Stimulated activated CD8-positive, alpha-beta memory T cell treated with anti-CD3 and anti-CD28 coated beads, Interleukin-12 subunit alpha, Interleukin-12 subunit beta, amount 100 ng/mL, for 24 hours (primary cell): Measurements from ENCODE around the gene SYMPK.
A peak's percentile ranks its signal among the peaks of the same experiment; 100 is the strongest.

Experiments
- DNase-seq: peaks from one replicate; pipeline ENCODE4 v3.0.0-alpha.2; 2020; ENCODE audit errors: extremely low read depth

The SYMPK gene

DNA sequence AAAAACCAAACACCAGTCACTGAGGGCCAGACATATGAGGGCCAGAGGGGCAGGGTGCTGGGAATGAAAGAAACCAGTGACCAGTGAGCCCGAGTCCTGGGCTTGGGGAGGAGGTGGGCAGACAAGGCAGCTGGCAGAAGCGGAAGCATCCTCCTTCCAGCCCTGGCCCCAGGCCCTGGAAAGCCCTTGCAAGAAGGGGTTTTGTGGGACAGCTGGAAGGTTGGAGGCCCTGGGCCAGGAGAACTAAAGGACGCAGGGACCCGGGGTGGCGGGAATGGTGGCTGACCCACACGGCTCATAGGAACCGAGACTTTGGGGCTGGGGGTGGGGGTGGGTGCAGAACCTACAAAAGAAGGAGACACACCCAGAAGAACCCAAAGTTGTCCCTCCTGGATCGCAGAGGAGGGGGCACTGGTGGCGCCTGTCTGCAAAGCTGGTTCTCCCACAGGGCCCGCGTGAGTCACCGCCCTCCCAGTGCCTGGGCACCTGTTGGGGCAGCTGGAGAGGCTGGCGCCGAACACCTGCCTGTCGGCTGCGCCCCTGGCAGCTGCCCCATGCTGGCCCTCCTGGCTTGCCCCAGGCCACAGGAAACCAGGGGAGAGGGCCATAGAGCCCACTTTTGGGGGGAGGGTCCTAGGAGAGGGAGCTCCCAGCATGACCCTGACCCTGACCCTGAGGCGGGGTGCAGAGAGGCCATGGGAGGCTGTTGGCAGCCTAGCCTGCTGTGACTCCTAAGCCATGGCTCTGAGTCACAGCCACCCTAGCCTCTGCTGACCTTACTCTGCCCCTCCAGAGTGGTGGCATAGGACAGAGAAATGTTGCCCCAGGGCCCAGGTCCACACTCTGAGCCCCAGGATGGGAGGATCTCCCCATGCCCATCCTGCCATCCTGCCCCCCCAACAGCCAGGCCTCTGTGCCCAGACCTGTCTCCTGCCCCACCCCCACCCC, 81.5 kb downstream of the SYMPK start:
- no peak for DNase-seq

DNA sequence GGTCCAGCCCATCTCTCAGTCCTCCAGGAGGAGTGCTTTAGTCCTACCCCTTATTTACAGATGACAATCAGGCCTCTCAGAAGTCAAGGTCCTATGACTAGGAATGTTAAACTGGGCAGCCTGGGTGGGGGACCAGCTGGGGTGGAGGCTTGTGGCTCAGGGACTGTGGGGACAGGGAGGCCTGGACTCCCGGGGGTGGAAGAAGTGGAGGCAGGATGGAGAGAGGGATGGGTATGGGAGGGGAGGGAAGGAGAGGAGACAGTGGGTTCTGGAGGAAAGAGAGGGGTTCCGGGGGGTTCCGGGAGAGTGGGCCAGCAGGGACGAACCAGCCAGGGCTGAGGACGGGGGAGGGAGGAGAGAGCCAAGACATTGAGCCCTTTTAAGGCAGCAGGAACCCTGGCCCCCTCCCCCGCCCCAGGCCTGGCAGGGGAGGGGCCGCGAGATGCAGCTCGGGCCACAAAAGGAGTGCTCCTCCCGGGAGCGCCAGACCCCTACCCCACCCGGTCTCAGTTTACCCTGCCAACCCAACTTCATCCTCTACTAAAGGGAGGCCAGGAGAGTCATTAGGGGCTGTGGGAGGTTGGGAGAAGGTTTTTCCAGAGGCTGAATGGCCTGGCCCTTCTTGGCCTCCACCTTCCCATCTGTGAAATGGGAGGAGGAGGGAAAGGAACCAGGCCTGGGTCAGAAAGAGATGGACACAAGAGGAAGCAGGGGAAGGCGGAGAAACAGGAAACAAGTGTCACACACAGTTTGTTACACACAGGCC, 82.3 kb downstream of the SYMPK start:
- no peak for DNase-seq

DNA sequence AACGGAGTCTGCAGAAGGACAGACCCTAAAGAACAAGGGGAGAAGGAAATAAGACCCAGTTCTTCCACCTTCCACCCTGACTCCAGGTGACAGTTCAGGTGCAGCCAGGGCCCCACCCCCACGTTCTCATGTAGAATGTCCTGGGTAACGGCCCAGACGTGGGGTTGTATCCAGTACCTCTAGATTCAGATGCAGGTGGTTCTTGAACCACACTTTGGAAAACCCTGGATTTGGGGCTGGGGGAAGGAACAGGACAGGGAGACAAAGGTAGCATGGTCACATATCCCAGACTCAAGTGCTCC, 82.8 kb downstream of the SYMPK start:
- DNase-seq = no peak

DNA sequence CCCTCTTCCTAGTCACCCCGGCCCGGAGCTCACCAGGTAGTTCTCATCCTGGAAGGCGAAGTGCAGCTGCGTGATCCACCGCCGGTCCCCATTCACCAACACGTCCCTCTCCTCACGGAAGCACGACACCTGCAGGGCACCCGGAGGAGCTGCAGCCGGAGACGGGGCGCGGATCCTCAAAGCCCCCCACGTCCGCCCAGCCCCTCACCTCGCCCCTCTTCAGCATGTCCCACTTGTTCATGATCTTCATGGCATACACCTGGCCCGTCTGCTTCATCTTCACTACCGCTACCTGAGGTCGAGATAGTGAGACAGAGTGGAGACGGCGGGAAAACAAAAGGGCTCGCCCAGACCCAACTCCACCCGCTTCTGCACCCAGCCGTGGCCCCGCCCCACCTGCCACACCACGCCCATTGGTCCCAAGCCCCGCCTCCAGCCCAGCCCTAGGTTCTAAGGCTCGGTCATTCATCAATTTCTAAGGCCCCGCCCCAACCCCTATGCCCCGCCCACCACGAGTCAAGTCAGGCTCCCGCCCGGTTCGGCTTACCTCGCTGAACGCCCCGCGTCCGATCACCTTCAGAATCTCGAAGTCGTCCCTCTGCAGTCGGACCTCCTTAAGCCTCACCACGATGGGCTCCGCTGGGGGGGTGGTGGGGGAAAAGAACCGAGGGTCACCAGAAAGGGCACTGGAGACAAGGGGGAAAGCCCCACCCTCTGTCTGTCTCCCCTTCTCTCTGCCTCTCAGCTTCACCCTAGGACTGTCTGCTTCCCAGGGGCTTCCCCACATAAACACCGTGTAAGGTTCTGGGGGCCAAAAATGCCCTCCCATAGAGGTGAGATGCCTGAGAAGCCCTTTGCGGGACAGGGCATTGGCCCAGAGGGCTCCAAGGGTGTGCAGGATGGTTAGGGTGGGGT, 83.5 kb downstream of the SYMPK start:
- peak; percentile 74 for DNase-seq

DNA sequence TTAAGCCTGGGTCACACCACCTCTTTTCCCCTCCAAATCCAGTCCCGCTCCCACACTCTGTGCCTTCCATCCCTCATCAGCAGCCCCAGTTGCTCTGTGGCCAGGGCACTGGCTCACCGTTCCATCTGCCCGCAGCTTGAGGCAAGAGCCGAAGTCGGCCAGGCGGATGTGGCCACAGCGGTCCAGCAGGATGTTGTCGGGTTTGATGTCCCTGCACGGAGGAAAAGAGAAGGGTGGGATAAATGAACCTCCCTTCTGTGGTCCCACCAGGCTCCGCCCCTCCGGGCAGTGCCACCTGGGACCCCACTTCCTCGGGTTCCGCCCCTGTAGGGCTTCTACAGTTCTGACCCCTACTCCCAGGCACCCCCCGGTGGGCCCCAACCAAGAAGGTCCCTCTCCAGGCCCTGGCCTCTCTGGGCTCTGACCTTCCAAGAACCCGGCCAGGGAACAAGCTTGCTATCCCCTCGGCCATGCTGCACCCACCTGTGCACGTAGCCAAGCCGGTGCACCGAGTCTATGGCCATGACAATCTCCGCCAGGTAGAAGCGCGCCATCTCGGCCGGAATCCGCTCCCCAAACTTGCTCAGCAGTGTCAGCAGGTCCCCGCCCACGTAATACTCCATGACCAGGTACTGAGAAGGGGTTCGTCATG, 84.8 kb downstream of the SYMPK start:
- DNase-seq = no peak

DNA sequence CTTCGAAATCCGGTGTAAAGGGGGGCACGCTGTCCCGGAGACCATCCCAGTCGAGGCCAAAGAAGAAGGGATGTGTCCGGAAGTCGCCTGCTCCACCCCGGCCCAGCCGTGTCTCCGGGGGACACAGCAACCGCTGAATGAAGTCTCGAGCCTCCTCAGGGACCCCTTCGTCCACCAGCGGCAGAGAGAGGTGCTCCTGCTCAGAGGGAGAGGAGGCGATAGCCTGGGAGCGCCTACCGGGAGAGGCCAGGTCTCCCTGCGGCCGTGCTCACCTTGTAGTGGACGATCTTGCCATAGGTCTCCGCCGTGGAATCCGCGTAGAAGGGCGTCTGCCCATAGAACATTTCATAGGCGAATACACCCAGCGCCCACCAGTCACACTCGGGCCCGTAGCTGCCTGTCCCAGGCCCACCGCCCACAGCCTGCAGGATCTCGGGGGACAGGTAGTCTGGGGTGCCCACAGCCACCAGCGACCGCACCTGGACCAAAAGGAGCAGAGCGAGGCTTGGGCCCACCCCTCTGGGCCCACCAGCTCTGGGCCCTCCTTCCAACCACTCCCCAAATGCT, 85.5 kb downstream of the SYMPK start:
- DNase-seq = no peak

DNA sequence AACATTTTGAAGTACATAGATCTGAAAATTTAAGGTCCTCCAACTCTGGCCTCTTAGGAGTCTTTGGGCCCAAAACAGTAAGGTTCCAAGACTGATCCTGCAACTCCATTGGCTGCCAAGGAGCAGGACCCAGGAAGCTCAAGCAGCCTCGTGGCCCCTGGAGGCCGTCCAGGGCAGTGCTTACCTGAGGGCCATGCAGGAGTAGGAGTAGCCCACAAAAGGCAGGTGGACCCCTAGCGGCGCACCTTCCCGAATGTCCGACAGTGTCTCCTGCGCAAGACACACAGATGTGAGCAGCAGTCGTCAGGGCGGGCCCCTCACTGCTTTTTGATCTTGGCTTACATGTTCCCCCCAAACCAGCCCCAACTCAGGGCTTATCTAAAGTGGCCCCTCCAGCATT, 88.2 kb downstream of the SYMPK start:
- no peak for DNase-seq

DNA sequence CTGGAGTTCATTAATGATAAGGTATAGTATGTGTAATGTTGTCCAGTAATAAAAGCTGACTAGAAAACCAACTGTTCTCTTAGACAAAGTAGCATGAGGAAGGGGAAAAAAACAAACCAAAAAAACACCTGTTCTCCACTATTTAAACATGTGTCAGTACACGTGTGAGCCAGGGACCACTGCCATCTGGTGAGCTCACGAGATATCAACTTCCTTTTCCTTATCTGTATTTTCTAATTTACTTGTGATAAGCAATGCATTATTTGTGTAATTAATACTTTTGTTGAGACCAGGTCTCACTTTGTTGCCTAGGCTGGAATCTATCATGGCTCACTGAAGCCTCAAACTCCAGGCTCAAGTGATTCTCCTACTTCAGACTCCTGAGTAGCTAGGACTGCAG, 89.6 kb downstream of the SYMPK start:
- DNase-seq = no peak

DNA sequence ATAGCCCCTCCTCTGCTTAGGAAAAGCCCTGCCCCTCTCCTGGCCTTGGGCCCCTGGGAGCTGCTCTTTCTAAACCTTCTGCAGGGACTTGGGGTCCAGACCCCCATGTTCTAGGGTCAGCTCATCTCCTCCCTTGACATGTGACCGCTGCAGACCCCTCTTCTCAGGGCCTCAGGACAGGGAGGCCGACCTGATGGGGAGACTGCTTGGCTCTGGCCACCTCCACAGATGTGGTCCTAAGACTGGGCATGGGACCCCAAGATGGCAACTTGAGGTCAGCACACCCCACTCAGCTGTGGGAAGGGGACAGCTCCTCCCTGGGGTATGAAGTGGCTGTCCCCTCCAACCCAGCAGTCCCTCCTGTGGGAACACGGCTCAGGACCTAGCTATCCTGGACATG, 90.0 kb downstream of the SYMPK start:
- no peak for DNase-seq

DNA sequence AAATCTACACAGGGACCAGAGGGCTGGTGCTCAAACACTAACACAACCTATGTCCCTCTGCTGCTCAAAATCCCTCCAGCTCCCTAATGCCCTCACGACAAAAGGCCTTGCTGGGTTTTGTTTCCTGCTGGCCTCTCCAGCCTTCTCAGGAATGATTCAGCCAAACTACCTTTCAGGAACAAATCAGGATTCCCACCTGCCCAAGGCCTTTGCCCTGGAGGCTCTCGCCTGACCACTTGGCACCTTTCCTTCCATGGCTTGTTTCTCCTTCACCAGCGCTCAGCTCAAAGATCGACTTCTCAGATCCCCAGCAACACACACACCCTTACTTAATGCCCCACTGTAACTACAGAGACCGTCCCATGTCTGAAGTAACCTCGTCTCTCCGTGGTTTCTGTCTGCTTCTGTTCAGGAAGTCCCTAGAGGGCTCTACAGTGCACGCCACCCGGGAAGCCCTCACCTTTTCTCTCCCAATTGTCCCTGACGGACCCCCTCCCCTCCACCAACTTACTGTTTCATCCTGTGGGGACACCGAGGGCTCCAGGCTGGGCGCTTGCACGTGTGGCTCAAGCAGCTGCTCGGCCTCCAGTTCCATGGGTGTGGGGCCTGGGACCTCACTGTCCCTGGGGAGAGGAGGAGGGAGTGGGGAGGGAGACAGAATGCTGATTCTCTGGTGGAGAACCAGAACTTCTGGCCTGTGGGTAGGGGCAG, 90.7 kb downstream of the SYMPK start:
- DNase-seq = no peak

DNA sequence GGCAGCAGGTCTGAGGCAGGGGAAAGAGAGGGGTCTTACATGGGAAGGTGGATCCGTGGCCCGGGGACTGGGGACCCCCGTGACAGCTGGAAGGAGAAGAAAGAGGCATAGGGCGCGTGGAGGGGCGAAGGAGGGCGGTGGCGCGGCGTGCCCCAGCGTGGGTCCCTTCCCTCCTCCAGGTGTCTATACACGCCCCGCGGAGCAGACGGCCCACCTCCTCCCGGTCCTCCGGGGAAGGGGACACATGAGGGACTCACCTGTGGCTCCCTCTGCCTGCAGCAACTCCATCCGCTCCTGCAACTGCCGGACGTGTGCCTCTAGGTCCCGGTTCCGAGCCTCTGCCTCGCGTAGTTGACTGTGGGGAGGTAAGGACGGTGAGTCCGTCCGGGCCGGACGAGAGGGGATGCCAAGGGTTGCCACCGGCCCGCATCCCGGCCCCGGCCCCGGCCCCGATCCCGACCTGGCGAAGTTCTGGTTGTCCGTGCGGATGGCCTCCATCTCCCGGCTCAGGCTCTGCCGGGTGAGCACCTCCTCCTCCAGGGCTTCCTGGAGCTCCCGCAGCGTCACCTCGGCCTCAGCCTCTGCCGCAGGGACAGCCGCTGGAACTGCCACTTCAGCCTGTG, 91.5 kb downstream of the SYMPK start:
- DNase-seq = no peak

DNA sequence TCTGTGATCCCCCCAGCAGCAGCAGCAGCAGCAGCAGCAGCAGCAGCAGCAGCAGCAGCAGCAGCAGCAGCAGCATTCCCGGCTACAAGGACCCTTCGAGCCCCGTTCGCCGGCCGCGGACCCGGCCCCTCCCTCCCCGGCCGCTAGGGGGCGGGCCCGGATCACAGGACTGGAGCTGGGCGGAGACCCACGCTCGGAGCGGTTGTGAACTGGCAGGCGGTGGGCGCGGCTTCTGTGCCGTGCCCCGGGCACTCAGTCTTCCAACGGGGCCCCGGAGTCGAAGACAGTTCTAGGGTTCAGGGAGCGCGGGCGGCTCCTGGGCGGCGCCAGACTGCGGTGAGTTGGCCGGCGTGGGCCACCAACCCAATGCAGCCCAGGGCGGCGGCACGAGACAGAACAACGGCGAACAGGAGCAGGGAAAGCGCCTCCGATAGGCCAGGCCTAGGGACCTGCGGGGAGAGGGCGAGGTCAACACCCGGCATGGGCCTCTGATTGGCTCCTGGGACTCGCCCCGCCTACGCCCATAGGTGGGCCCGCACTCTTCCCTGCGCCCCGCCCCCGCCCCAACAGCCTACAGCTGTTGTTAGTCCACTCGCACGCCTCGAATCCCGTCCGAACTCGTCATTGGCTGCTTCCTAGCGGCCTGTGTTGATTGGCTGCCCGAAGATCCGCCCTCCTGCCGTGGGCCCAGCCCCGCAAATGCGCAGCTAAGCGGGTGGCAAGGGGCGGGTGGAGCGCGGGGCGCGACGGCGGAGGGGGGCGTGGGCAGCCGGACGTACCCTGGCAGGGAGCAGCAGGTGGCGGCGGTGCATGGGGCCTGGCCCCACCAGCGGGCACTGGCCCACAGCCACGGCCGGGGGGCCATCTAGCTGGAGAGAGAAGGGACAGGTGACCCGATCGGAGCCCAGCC, 92.5 kb downstream of the SYMPK start:
- DNase-seq = peak; percentile 72

DNA sequence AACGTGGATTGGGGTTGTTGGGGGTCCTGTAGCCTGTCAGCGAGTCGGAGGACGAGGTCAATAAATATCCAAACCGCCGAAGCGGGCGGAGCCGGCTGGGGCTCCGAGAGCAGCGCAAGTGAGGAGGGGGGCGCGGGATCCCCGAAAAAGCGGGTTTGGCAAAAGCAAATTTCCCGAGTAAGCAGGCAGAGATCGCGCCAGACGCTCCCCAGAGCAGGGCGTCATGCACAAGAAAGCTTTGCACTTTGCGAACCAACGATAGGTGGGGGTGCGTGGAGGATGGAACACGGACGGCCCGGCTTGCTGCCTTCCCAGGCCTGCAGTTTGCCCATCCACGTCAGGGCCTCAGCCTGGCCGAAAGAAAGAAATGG, 93.1 kb downstream of the SYMPK start:
- DNase-seq = no peak

DNA sequence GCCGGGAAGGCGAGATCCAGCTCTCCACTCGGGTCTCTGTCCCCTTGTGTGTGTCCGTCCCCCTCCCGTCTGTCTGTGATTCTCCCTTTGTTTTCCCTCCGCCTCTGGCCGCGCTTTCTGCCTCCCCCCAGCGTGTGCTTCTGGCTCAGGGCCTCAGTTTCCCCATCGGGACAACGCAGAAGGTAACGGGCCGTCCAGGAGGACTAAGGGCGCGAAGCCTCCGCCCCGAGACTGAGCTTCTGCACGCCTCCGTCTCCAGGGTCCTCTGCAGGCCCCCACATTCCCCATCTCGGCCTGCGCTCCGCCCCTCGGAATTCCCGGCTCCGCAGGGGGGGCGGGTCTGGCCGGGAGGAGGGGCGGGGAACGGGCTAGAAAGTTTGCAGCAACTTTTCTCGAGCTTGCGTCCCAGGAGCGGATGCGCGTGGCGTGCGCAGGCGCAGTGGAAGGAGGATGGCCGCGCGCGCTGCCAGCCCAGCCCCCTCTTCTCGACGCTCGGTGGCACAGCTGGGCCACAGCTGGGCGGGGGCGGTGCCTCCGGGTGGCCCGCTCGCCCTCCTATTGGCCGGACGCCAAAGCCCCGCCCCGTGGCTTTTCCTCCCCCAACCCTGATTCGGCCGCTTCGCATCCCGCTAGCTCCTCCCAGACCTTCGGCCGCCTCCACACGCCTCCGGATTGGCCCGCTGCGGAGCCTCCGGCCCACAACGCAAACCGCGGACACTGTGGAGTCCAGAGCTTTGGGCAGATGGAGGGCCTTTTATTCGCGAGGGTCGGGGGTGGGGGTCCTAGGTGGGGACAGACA, 93.8 kb downstream of the SYMPK start, which contains the start of gene SIX5:
Gene SIX5, minus strand, starts transcription at position 269 of the 799 bp plus-strand sequence. CDS start 408 bp downstream, outside the sequence.
- DNase-seq = peak; percentile 85

DNA sequence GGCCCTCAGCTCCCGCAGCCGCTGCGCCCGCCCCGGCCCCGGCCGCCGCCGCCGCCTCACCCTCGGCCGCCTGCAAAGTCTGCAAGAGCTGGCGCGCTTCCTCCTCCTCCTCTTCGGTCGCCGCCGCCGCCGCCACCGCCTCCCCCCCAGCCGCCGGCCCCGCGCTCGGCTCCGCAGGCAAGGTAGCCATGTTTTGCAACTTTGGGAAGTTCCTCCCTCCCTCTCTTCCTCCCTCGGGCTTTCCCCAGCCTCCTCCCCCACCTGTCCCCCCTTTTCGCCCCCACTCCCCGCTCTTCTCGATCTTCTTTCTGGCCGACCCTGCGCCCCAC, 94.3 kb downstream of the SYMPK start:
- DNase-seq = no peak

DNA sequence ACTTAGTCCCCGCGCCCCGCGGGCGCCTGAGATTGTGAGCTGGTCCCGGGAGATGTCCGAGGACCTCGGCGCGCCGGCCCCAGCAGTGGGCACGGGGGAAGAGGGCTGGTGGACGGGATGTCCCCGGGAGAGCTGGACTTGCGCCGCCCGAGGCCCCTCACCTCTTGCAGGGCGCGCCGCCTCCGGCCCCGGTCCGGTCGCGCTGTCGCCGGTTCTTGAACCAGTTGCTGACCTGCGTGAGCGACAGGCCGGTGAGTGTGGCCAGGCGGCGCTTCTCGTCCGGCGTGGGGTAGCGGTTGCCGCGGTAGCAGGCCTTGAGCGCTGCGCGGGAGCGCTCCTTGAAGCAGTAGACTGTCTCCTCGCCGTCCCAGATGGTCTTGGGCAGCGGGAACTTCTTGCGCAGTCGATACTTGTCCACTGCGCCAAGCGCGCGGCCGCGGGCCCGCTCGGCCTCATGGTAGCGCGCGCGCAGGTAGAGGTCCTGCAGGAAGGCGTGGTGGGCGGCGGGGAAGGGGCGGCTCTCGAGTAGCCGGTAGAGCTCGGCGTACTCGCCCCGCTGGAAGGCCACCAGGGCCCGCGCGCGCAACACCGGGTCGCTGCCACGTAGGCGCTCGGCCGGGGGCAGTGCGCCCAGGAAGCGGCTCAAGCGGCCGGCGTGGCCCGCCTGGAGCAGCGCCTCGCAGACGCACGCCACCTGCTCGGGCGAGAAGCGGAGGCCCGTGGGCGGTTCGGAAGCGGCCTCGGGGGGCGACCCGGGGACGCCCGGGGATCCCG, 94.9 kb downstream of the SYMPK start:
- no peak for DNase-seq

DNA sequence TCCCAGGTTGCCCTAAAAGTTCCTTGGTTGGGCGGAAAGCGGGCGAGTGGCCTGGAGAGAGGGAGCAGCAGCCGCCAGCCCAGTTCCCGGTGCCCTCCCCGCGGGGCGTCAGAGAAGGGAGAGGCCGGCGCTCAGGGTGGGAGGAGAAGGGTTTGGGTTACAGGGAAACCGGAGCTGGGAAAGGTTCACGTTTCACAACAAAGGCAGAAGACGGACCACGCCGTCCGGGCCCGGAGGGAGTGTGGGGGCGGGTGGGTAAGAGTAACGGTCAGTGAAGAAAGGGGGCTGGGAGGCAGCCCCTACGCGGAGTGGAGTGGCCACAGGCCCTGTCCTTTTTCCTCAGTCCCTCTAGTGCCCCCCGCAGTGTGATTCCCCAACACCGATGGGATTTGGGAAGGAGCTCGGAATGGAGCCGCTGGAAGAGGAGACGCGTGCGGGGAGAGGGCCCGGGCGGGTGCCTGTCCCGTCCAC, 95.5 kb downstream of the SYMPK start:
- DNase-seq = no peak
